Pancreas (tissue), 10 donors: ENCODE measurements around the gene DNM3. TPM values are rescaled to one million over a fixed set of nuclear protein-coding genes. Genes with fewer than 3 reads are reported as not detected.
A peak's percentile ranks its signal among the peaks of the same experiment; 100 is the strongest.
"Not testable (repeated sequence)": the region's sequence is repeated elsewhere in the genome, so short reads cannot be mapped to it uniquely, and the experiment has no call there.

Experiments
- ATAC-seq, 4 donors: fragments of 200-7000 bp; cut with Tn5 transposase; one replicate each; pipeline versions ENCODE4 v1.8.0 to v1.9.1; 2020; ENCODE audit warnings: mild to moderate bottlenecking in 4 of 4, moderate library complexity in 4 of 4
- DNase-seq, 6 donors: peaks; one replicate each; pipeline ENCODE4 v3.0.0-alpha.2; 2020
- FAIRE-seq: peaks from 2 replicates; lab custom pipeline; 2012; peaks lifted over from hg19 to GRCh38; lab: Jason Lieb, UNC
- H3K27ac ChIP-seq, 4 donors: fragments of 200-600 bp; sonication (generic); 1 replicate in 3 of 4; 2 replicates in 1 of 4; pipeline versions ENCODE4 v1.5.0 to v1.8.0; 2020
- H3K27me3 ChIP-seq, 4 donors: fragments of 200-600 bp; one replicate each; pipeline ENCODE4 v1.8.0; 2021
- H3K36me3 ChIP-seq, 3 donors: fragments of 200-600 bp; sonication (generic) in 1 of 3; one replicate each; pipeline versions ENCODE4 v1.5.0 to v1.8.0; 2020 to 2021
- H3K4me1 ChIP-seq, 3 donors: fragments of 200-600 bp; one replicate each; pipeline ENCODE4 v1.8.0; 2021
- H3K4me3 ChIP-seq, 4 donors: fragments of 200-600 bp; sonication (generic) in 2 of 4; one replicate each; pipeline versions ENCODE4 v1.5.0 to v1.8.0; 2020 to 2021
- H3K9me3 ChIP-seq, 4 donors: fragments of 200-600 bp; one replicate each; pipeline ENCODE4 v1.8.0; 2021
- WGBS, 2 donors: extraction: QIAGEN DNeasy Blood & Tissue Kit; methylation state at CpG; one replicate each; pipeline ENCODE4 v1.1.7; 2013; 5-methylcytosine and 5-hydroxymethylcytosine counted together
- intact Hi-C, 3 donors: fragments of 100-400 bp; cut with DNase I; formaldehyde crosslinking; loops; one replicate each; pipeline versions ENCODE4 v1.11.1 to v1.14.2; 2022
- polyA plus RNA-seq, 2 donors: library from polyadenylated mRNA; stranded (reverse); fragments of 200-250 nt; gene quantifications; one replicate each; pipeline ENCODE4 v1.2.3, GENCODE V29; 2013
- total RNA-seq, 6 donors: library from RNA; stranded (reverse); fragmentation: NEBNext Ultra II Directional in 4 of 6; extraction: Animal tissue kit (Norgen Biotek cat#: 25700) in 4 of 6; gene quantifications; one replicate each; pipeline versions ENCODE4 v1.2.1 to v1.2.4, GENCODE V29; 2021 to 2023
- TF ChIP-seq, protein P1 (sequence below), 4 donors: fragments of 200-600 bp; sonication (generic) in 3 of 4; IDR thresholded peaks; one replicate each; pipeline versions ENCODE4 v1.5.0 to v1.8.0; 2021; ENCODE audit warnings: antibody characterized with exemption in 4 of 4
- donor health status: healthy with polysubstance abuse.
- donor health status: DM: no; HTN: no; CAD: no; lungs with moderate emphysema.
- donor health status: DM: no; HTN: no; CAD: no.
- donor health status: control.
- donor health status: control.
- donor health status: Bipolar disorder and iron deficiency.
- donor health status: DM: yes; HTN: yes; CAD: no.
- donor health status: DM: no; HTN: no; CAD: no.
- donor health status: DM: no; HTN: no; CAD: no.
- donor health status: DM: yes; HTN: yes; CAD: no.

DNM3 gene
- total and polyA plus RNA-seq, 8 donors, result 0.40 to 1.3 (median 0.78) TPM

DNA sequence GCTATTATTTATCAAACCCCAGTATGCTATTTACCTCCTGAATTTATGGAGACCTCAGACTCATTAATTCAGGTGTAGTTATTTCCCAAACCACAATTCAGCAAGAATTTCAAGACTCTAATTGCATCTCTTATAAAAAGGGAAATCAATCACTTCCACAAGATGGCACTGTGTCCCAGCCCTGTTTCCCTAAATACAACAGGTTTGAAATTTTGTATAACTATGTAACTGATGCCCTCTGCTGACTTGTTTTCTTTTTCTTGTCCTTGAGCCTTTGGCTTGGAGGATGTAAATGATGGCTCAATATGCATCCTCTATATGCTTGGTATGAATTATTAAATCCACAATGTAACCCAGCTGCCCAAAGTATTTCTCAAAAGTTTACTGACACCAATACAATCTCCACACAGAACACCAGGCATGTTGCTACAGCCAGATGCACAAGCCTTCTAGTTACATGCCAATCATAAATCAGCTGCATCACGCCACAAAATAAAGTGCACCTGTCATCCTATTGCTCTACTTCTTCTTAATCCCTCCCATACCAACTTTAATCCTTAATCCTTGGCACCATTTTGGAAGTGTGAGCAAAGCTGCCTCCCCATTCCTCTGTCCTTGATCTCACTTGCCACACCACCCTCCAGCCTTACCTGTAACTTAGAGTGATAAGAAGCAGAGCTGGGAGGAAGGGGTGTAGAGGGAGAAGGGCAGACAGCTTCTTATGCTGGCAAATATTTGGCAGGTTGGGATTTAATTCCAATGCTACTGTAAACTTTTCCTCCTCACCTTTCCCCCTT lies 588.2 kb downstream of the DNM3 start:
- WGBS, 2 donors, result 57 to 70% methylated on average over 1 of the region's 1 CpG
- Histone ChIP-seq H3K4me1 (peaks cover 6 to 12% (median 11%) of the 10 kb centered on the region in 3 donors), H3K36me3 (no peaks in the 10 kb centered on the region), H3K4me3 (no peak overlapping the region), H3K9me3 (no peaks in the 10 kb centered on the region), H3K27me3 (no peaks in the 10 kb centered on the region), H3K27ac (no peak overlapping the region)
- peak; percentile 38 to 79 (median 72) for ATAC-seq
- FAIRE-seq, result peak; percentile 61
- peak in 1 of 6 donors; percentile 33 for DNase-seq
- intact Hi-C loops, result loop anchor here in 2 of 3 donors (10.0 kb wide), 2 partner anchors 295 to 425 kb away; no protein-coding TSS in a partner anchor
- TF ChIP-seq, protein P1, sequence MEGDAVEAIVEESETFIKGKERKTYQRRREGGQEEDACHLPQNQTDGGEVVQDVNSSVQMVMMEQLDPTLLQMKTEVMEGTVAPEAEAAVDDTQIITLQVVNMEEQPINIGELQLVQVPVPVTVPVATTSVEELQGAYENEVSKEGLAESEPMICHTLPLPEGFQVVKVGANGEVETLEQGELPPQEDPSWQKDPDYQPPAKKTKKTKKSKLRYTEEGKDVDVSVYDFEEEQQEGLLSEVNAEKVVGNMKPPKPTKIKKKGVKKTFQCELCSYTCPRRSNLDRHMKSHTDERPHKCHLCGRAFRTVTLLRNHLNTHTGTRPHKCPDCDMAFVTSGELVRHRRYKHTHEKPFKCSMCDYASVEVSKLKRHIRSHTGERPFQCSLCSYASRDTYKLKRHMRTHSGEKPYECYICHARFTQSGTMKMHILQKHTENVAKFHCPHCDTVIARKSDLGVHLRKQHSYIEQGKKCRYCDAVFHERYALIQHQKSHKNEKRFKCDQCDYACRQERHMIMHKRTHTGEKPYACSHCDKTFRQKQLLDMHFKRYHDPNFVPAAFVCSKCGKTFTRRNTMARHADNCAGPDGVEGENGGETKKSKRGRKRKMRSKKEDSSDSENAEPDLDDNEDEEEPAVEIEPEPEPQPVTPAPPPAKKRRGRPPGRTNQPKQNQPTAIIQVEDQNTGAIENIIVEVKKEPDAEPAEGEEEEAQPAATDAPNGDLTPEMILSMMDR (IDR thresholded peaks at IDR 0.05), result peak in 3 of 4 donors; percentile 36 to 61 (median 49)

DNA sequence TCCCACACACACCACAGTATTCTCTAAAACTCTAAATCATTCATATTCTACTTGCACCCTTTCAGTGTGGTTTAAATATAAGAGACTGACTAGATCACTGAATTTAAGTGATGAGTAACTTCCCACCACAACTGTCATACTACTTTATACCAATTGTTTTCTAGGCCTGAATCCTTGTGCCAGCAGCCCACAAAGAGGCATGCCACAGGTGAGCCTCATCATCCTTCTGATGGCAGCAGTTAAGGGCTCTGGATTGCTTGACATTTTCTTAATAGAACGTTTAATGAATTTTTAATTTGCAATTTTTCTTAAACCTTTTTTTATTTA lies 588.8 kb downstream of the DNM3 start:
- no peak for ATAC-seq
- Histone ChIP-seq H3K4me1 (peaks cover 6 to 12% (median 11%) of the 10 kb centered on the region in 3 donors), H3K27me3 (no peaks in the 10 kb centered on the region), H3K36me3 (no peaks in the 10 kb centered on the region), H3K4me3 (no peak overlapping the region), H3K9me3 (no peaks in the 10 kb centered on the region), H3K27ac (no peak overlapping the region)
- DNase-seq, result no peak
- 61 to 73% methylated on average over 1 of the region's 1 CpG for WGBS, 2 donors
- intact Hi-C loops, result no loop called here
- TF ChIP-seq, protein P1 (IDR thresholded peaks at IDR 0.05), result no peak
- FAIRE-seq, result no peak

DNA sequence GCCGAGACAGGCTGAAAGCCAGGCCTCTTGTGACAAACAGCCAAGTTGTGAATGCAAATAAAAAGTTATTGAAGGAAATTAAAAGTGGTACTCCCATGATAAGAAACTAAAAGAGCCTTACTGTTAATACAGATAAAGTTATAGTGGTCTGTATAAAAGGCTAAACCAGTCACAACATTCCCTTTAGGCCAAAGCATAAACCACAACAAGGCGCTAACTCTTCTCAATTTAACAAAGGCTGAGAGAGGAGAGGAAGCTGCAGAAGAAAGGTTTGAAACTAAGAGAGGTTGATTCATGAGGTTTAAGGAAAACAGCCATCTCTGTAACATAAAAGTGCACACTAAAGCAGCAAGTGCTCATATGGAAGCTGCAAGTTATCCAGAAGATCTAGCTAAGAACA lies 589.9 kb downstream of the DNM3 start:
- no peak for ATAC-seq
- H3K27ac ChIP-seq, result peak overlapping the region in 1 of 4 donors; percentile 64

DNA sequence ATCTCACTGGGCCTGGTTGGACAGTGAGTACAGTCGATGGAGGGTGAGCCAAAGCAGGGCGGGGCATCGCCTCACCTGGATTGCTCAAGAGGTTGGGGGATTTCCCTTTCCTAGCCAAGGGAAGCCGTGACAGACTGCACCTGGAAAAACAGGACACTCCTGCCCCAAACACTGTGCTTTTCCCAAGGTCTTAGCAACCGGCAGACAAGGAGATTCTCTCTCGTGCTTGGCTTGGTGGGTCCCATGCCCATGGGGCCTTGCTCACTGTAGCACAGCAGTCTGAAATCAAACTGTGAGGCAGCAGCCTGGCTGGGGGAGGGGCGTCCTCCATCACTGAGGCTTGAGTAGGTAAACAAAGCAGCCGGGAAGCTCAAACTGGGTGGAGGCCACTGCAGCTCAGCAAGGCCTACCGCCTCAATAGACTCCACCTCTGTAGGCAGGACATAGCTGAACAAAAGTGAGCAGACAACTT lies 590.5 kb downstream of the DNM3 start:
- Histone ChIP-seq H3K9me3 (no peaks in the 10 kb centered on the region), H3K4me1 (peaks cover 6 to 12% (median 11%) of the 10 kb centered on the region in 3 donors), H3K27ac (peak overlapping the region; percentile 45 to 71 (median 56)), H3K27me3 (no peaks in the 10 kb centered on the region), H3K4me3 (peak overlapping the region in 1 of 4 donors; percentile 4), H3K36me3 (no peaks in the 10 kb centered on the region)
- TF ChIP-seq, protein P1 (IDR thresholded peaks at IDR 0.05), result no peak
- WGBS, 2 donors, result 16% methylated on average over 9 of the region's 9 CpGs
- DNase-seq (peak; percentile 70 to 79 (median 73)), ATAC-seq (peak; percentile 93 to 95 (median 93)), FAIRE-seq (no peak)
- intact Hi-C loops, result no loop called here

More for the DNA sequence above, 589.9 kb downstream of the DNM3 start:
- Histone ChIP-seq H3K36me3 (no peaks in the 10 kb centered on the region), H3K27me3 (no peaks in the 10 kb centered on the region), H3K4me1 (peaks cover 6 to 12% (median 11%) of the 10 kb centered on the region in 3 donors), H3K4me3 (no peak overlapping the region), H3K9me3 (no peaks in the 10 kb centered on the region)
- intact Hi-C loops, result no loop called here
- no peak for FAIRE-seq
- WGBS, 2 donors, result 66 to 68% methylated on average over 2 of the region's 2 CpGs
- TF ChIP-seq, protein P1 (IDR thresholded peaks at IDR 0.05), result no peak
- DNase-seq, result no peak

DNA sequence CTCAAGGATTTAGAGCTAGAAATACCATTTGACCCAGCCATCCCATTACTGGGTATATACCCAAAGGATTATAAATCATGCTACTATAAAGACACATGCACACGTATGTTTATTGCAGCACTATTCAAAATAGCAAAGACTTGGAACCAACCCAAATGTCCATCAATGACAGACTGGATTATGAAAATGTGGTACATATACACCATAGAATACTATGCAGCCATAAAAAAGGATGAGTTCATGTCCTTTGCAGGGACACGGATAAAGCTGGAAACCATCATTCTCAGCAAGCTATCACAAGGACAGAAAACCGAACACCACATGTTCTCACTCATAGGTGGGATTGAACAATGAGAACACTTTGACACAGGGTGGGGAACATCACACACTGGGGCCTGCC lies 595.9 kb downstream of the DNM3 start:
- H3K4me3 ChIP-seq, DNase-seq, ATAC-seq, H3K4me1 ChIP-seq, intact Hi-C loops, H3K9me3 ChIP-seq, H3K27ac ChIP-seq, H3K27me3 ChIP-seq, H3K36me3 ChIP-seq, FAIRE-seq: not testable (repeated sequence)
- WGBS, 2 donors, result 88 to 100% methylated on average over 3 of the region's 3 CpGs
